Activated CD8-positive, alpha-beta T cell treated with anti-CD3 and anti-CD28 coated beads, Interleukin-2, amount 10 ng/mL, durations not matched to agents 7 days and 5 days (primary cell): Measurements from ENCODE around the gene MSN. TPM values are rescaled to one million over a fixed set of nuclear protein-coding genes. Genes with fewer than 3 reads are reported as not detected.

Source experiments
- ATAC-seq: fragments of 150-1000 bp; cut with Tn5 transposase; one replicate; pipeline ENCODE4 v1.10.0; 2021; ENCODE audit warnings: moderate library complexity
- CTCF ChIA-PET: fragments of 350-600 bp; sonication (Branson Sonifier 250); formaldehyde crosslinking; loops from one replicate; lab custom pipeline; 2021; ENCODE audit warnings: antibody characterized with exemption; lab: Charles Lee
- POLR2A ChIA-PET: fragments of 350-600 bp; sonication (Branson Sonifier 250); formaldehyde crosslinking; loops from one replicate; lab custom pipeline; 2021; ENCODE audit warnings: antibody characterized with exemption; lab: Charles Lee
- DNase-seq: peaks from one replicate; pipeline ENCODE4 v3.0.0-alpha.2; 2020
- H3K27ac Mint-ChIP-seq: one replicate; pipeline ENCODE4 v1.8.0; 2021; ENCODE audit warnings: mild to moderate bottlenecking, mixed read lengths
- H3K27me3 Mint-ChIP-seq: one replicate; pipeline ENCODE4 v1.8.0; 2021; ENCODE audit warnings: low read depth, mixed read lengths
- H3K36me3 Mint-ChIP-seq: one replicate; pipeline ENCODE4 v1.8.0; 2021; ENCODE audit warnings: low read depth, mixed read lengths
- H3K4me1 Mint-ChIP-seq: one replicate; pipeline ENCODE4 v1.8.0; 2021; ENCODE audit warnings: low read depth, mixed read lengths
- H3K4me3 Mint-ChIP-seq: one replicate; pipeline ENCODE4 v1.8.0; 2021; ENCODE audit warnings: mild to moderate bottlenecking, mixed read lengths
- H3K9me3 Mint-ChIP-seq: one replicate; pipeline ENCODE4 v1.8.0; 2022; ENCODE audit warnings: mixed read lengths; ENCODE audit not compliant: insufficient read depth
- total RNA-seq, 2 experiments: library from RNA; stranded (reverse); gene quantifications; one replicate each; pipeline ENCODE4 v1.2.3, GENCODE V29; 2021

Gene MSN
- total RNA-seq, 2 experiments from 2014 or later, result 622 to 627 TPM

- Mint-ChIP-seq H3K36me3 (peaks cover 55% of the 10 kb centered on the region), H3K4me1 (peaks cover 85% of the 10 kb centered on the region), H3K27me3 (no peaks in the 10 kb centered on the region), H3K9me3 (no peaks in the 10 kb centered on the region), H3K27ac (peak overlapping the region; percentile 95), H3K4me3 (peak overlapping the region; percentile 76)
- ChIA-PET POLR2A (interaction anchor here (1.0 kb wide), 1 partner anchor 30 kb away, joined by 3 read pairs; no protein-coding TSS in a partner anchor), CTCF (interaction anchor here (1.0 to 3.2 kb wide), 4 partner anchors 10 to 26 kb away, joined by 3 to 18 read pairs (median 6); no protein-coding TSS in a partner anchor)
- no peak for DNase-seq
- ATAC-seq, result no peak
Measured at GRCh38 chrX:65695849-65696449, 28.5 kb downstream of the MSN start.

GRCh38 chrX:65696613-65697012, 29.2 kb downstream of the MSN start:
- DNase-seq (no peak), ATAC-seq (no peak)
- ChIA-PET POLR2A (interaction anchor here (1.0 to 2.3 kb wide), 2 partner anchors 29 to 95 kb away, joined by 3 to 11 read pairs; no protein-coding TSS in a partner anchor), CTCF (interaction anchor here (1.1 to 3.2 kb wide), 5 partner anchors 9 to 101 kb away, joined by 6 to 18 read pairs (median 8); no protein-coding TSS in a partner anchor)
- H3K27ac Mint-ChIP-seq, result peak overlapping the region; percentile 95
- no peaks in the 10 kb centered on the region for H3K9me3 Mint-ChIP-seq
- H3K36me3 Mint-ChIP-seq, result peaks cover 61% of the 10 kb centered on the region
- peaks cover 88% of the 10 kb centered on the region for H3K4me1 Mint-ChIP-seq
- no peaks in the 10 kb centered on the region for H3K27me3 Mint-ChIP-seq
- peak overlapping the region; percentile 76 for H3K4me3 Mint-ChIP-seq

- ChIA-PET CTCF (interaction anchor here (0.9 to 3.2 kb wide), 7 partner anchors 9 to 289 kb away, joined by 3 to 18 read pairs (median 6); no protein-coding TSS in a partner anchor), POLR2A (interaction anchor here (1.0 to 2.3 kb wide), 8 partner anchors 18 to 100 kb away, joined by 3 to 20 read pairs (median 6); partner anchors contain the start of gene MSN)
- ATAC-seq (no peak), DNase-seq (no peak)
- peak overlapping the region; percentile 76 for H3K4me3 Mint-ChIP-seq
- H3K4me1 Mint-ChIP-seq, result peaks cover 85% of the 10 kb centered on the region
- no peaks in the 10 kb centered on the region for H3K9me3 Mint-ChIP-seq
- H3K36me3 Mint-ChIP-seq, result peaks cover 61% of the 10 kb centered on the region
- no peaks in the 10 kb centered on the region for H3K27me3 Mint-ChIP-seq
- peak overlapping the region; percentile 95 for H3K27ac Mint-ChIP-seq
Measured at GRCh38 chrX:65697211-65697641, 29.8 kb downstream of the MSN start.

GRCh38 chrX:65697915-65698796, 30.7 kb downstream of the MSN start:
- H3K9me3 Mint-ChIP-seq, result no peaks in the 10 kb centered on the region
- ChIA-PET CTCF (interaction anchor here (0.7 to 3.2 kb wide), 14 partner anchors 10 to 288 kb away, joined by 3 to 18 read pairs (median 4); no protein-coding TSS in a partner anchor), POLR2A (interaction anchor here (1.0 to 2.3 kb wide), 10 partner anchors 10 to 101 kb away, joined by 3 to 20 read pairs (median 8); partner anchors contain the start of gene MSN)
- peaks cover 86% of the 10 kb centered on the region for H3K4me1 Mint-ChIP-seq
- DNase-seq, result peak; percentile 85
- ATAC-seq, result peak; percentile 74
- H3K27ac Mint-ChIP-seq, result peak overlapping the region; percentile 95
- H3K36me3 Mint-ChIP-seq, result peaks cover 62% of the 10 kb centered on the region
- H3K4me3 Mint-ChIP-seq, result peak overlapping the region; percentile 76
- no peaks in the 10 kb centered on the region for H3K27me3 Mint-ChIP-seq

GRCh38 chrX:65702956-65703355, 35.5 kb downstream of the MSN start:
- Mint-ChIP-seq H3K36me3 (peaks cover 65% of the 10 kb centered on the region), H3K27me3 (no peaks in the 10 kb centered on the region), H3K4me3 (peak overlapping the region; percentile 12), H3K4me1 (peaks cover 86% of the 10 kb centered on the region), H3K27ac (peak overlapping the region; percentile 81), H3K9me3 (no peaks in the 10 kb centered on the region)
- ChIA-PET CTCF (interaction anchor here (0.7 to 2.2 kb wide), 5 partner anchors 8 to 106 kb away, joined by 3 to 16 read pairs (median 4); no protein-coding TSS in a partner anchor), POLR2A (interaction anchor here (0.7 kb wide), 1 partner anchor 13 kb away, joined by 3 read pairs; no protein-coding TSS in a partner anchor)
- ATAC-seq, result no peak
- no peak for DNase-seq

- peak overlapping the region; percentile 43 for H3K4me3 Mint-ChIP-seq
- DNase-seq, result no peak
- H3K27ac Mint-ChIP-seq, result peak overlapping the region; percentile 76
- CTCF ChIA-PET, result interaction anchor here (1.7 to 2.6 kb wide), 2 partner anchors 9 to 16 kb away, joined by 6 to 13 read pairs; no protein-coding TSS in a partner anchor
- H3K9me3 Mint-ChIP-seq, result no peaks in the 10 kb centered on the region
- H3K36me3 Mint-ChIP-seq, result peaks cover 69% of the 10 kb centered on the region
- ATAC-seq, result no peak
- POLR2A ChIA-PET, result no interaction called here
- H3K4me1 Mint-ChIP-seq, result peaks cover 78% of the 10 kb centered on the region
- H3K27me3 Mint-ChIP-seq, result no peaks in the 10 kb centered on the region
Measured at GRCh38 chrX:65705439-65705838, 38.0 kb downstream of the MSN start.

- Mint-ChIP-seq H3K9me3 (no peaks in the 10 kb centered on the region), H3K4me3 (peak overlapping the region; percentile 43), H3K27me3 (no peaks in the 10 kb centered on the region), H3K4me1 (peaks cover 70% of the 10 kb centered on the region), H3K36me3 (peaks cover 64% of the 10 kb centered on the region), H3K27ac (peak overlapping the region; percentile 76)
- DNase-seq (no peak), ATAC-seq (peak; percentile 44)
- ChIA-PET POLR2A (interaction anchor here (1.0 kb wide), 1 partner anchor 14 kb away, joined by 4 read pairs; no protein-coding TSS in a partner anchor), CTCF (interaction anchor here (1.7 to 2.6 kb wide), 3 partner anchors 10 to 110 kb away, joined by 4 to 13 read pairs (median 6); no protein-coding TSS in a partner anchor)
Measured at GRCh38 chrX:65706041-65706828, 38.8 kb downstream of the MSN start.

GRCh38 chrX:65707151-65707550, 39.7 kb downstream of the MSN start:
- Mint-ChIP-seq H3K27ac (peak overlapping the region; percentile 76), H3K9me3 (no peaks in the 10 kb centered on the region), H3K27me3 (no peaks in the 10 kb centered on the region), H3K4me1 (peaks cover 70% of the 10 kb centered on the region), H3K4me3 (no peak overlapping the region), H3K36me3 (peaks cover 62% of the 10 kb centered on the region)
- DNase-seq (no peak), ATAC-seq (peak; percentile 4)
- CTCF ChIA-PET, result interaction anchor here (1.7 to 2.6 kb wide), 3 partner anchors 11 to 111 kb away, joined by 4 to 13 read pairs (median 6); no protein-coding TSS in a partner anchor
- POLR2A ChIA-PET, result no interaction called here

- ChIA-PET CTCF (interaction anchor here (1.3 to 2.4 kb wide), 2 partner anchors 8 to 12 kb away, joined by 3 to 5 read pairs; no protein-coding TSS in a partner anchor), POLR2A (no interaction called here)
- H3K27ac Mint-ChIP-seq, result peak overlapping the region; percentile 63
- DNase-seq, result no peak
- no peaks in the 10 kb centered on the region for H3K27me3 Mint-ChIP-seq
- peaks cover 49% of the 10 kb centered on the region for H3K36me3 Mint-ChIP-seq
- no peak overlapping the region for H3K4me3 Mint-ChIP-seq
- no peaks in the 10 kb centered on the region for H3K9me3 Mint-ChIP-seq
- ATAC-seq, result no peak
- peaks cover 60% of the 10 kb centered on the region for H3K4me1 Mint-ChIP-seq
Measured at GRCh38 chrX:65712005-65712806, 44.8 kb downstream of the MSN start.

- H3K36me3 Mint-ChIP-seq, result peaks cover 66% of the 10 kb centered on the region
- no peaks in the 10 kb centered on the region for H3K27me3 Mint-ChIP-seq
- ATAC-seq, result no peak
- no peak for DNase-seq
- peaks cover 89% of the 10 kb centered on the region for H3K4me1 Mint-ChIP-seq
- no peak overlapping the region for H3K27ac Mint-ChIP-seq
- ChIA-PET CTCF (interaction anchor here (0.8 to 1.5 kb wide), 2 partner anchors 15 to 45 kb away, joined by 3 read pairs; no protein-coding TSS in a partner anchor), POLR2A (no interaction called here)
- H3K4me3 Mint-ChIP-seq, result no peak overlapping the region
- H3K9me3 Mint-ChIP-seq, result no peaks in the 10 kb centered on the region
Measured at GRCh38 chrX:65718538-65718937, 51.1 kb downstream of the MSN start.
